CD4-positive, alpha-beta T cell (primary cell): ENCODE measurements around the gene TM2D3. TPM values are rescaled to one million over a fixed set of nuclear protein-coding genes. Genes with fewer than 3 reads are reported as not detected.

ENCODE experiments used
- ATAC-seq: fragments of 200-7000 bp; cut with Tn5 transposase; one replicate; pipeline ENCODE4 v1.10.0; 2022; ENCODE audit warnings: mild to moderate bottlenecking; ENCODE audit not compliant: poor library complexity
- CTCF ChIA-PET: fragments of 350-600 bp; sonication (Branson Sonifier 250); formaldehyde crosslinking; loops from one replicate; lab custom pipeline; 2021; ENCODE audit warnings: antibody characterized with exemption, inconsistent platforms; lab: Charles Lee
- POLR2A ChIA-PET: fragments of 350-600 bp; sonication (Branson Sonifier 250); formaldehyde crosslinking; loops from one replicate; lab custom pipeline; 2021; ENCODE audit warnings: antibody characterized with exemption, inconsistent platforms; lab: Charles Lee
- DNase-seq, 14 experiments: peaks; one replicate each; pipeline ENCODE4 v3.0.0-alpha.2; 2013 to 2020; ENCODE audit warnings: mixed read lengths in 2 of 14
- H3K27ac ChIP-seq, 2 donors: one replicate each; pipeline versions ENCODE4 v1.5.1 to v1.7.0; 2013; ENCODE audit warnings: low read length in 2 of 2, low read depth in 1 of 2, mild to moderate bottlenecking in 1 of 2
- H3K27me3 ChIP-seq, 2 experiments: 1 replicate in 1 of 2; 2 replicates in 1 of 2; pipeline versions ENCODE4 v1.6.1 to v1.7.0; 2013; ENCODE audit warnings: low read length in 2 of 2, control low read depth in 1 of 2, mild to moderate bottlenecking in 1 of 2, moderate library complexity in 1 of 2; ENCODE audit not compliant: insufficient read depth in 2 of 2, control insufficient read depth in 1 of 2
- H3K36me3 ChIP-seq: one replicate; pipeline ENCODE4 v1.6.1; 2013; ENCODE audit warnings: low read length, control low read depth; ENCODE audit not compliant: insufficient read depth
- H3K4me1 ChIP-seq: one replicate; pipeline ENCODE4 v1.6.1; 2013; ENCODE audit warnings: low read length, control low read depth; ENCODE audit not compliant: insufficient read depth
- H3K4me3 ChIP-seq: one replicate; pipeline ENCODE4 v1.5.1; 2013; ENCODE audit warnings: mild to moderate bottlenecking, low read length, moderate library complexity
- H3K9me3 ChIP-seq, 2 experiments: 1 replicate in 1 of 2; 2 replicates in 1 of 2; pipeline versions ENCODE4 v1.6.1 to v1.7.0; 2013; ENCODE audit warnings: low read length in 2 of 2, mild to moderate bottlenecking in 2 of 2, control low read depth in 1 of 2, moderate library complexity in 1 of 2; ENCODE audit not compliant: control insufficient read depth in 1 of 2, insufficient read depth in 1 of 2
- H3K27ac Mint-ChIP-seq: one replicate; pipeline ENCODE4 v1.8.0; 2020; ENCODE audit warnings: mixed read lengths
- H3K27me3 Mint-ChIP-seq: one replicate; pipeline ENCODE4 v1.8.0; 2021; ENCODE audit warnings: mixed read lengths
- H3K36me3 Mint-ChIP-seq: one replicate; pipeline ENCODE4 v1.8.0; 2021; ENCODE audit warnings: low read depth, mixed read lengths
- H3K4me1 Mint-ChIP-seq: one replicate; pipeline ENCODE4 v1.8.0; 2021; ENCODE audit warnings: low read depth, mixed read lengths
- H3K4me3 Mint-ChIP-seq: one replicate; pipeline ENCODE4 v1.8.0; 2020; ENCODE audit warnings: mild to moderate bottlenecking, mixed read lengths
- H3K9me3 Mint-ChIP-seq: one replicate; pipeline ENCODE4 v1.8.0; 2020; ENCODE audit warnings: mixed read lengths
- intact Hi-C, 2 experiments: fragments of 100-400 bp; cut with DNase I in 1 of 2; cut with micrococcal nuclease in 1 of 2; formaldehyde crosslinking; loops; one replicate each; pipeline versions ENCODE4 v1.15.1 to v1.9.0; 2023 to 2025; cut with DNase I, micrococcal nuclease
- total RNA-seq, 174 experiments: library from RNA in 2 of 174; stranded (reverse) in 2 of 174; gene quantifications; one replicate each; pipeline ENCODE4 v1.2.3 and lab custom pipeline; 2021 to 2026
- TF ChIP-seq, protein P1 (sequence below): fragments of 200-600 bp; IDR thresholded peaks from one replicate; pipeline ENCODE4 v1.8.0; 2022; ENCODE audit warnings: antibody characterized with exemption, mild to moderate bottlenecking

TM2D3 gene
- total RNA-seq, 2 experiments from 2014 or later, result 102 to 107 TPM

DNA sequence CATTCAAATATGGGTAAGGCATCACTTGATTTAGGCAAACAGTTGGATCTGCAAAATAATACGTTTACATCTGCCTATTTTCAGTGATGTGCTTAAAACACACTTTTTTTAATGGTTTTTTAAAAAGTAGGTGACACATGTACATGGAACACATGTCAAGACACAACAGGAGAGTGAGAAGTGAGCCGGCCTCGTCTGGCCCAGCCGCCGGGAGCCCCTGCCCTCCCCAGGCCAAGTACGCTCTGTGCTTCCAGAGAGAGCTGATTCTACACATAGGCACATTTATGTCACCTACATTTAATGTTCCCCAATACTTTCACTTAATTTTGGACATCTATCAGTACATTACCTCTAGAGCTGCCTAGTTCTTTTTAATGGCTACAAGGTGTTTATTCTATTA lies 3.8 kb downstream of the TM2D3 start:
- no peak overlapping the region for H3K27ac Mint-ChIP-seq
- no peaks in the 10 kb centered on the region for H3K9me3 Mint-ChIP-seq
- Histone ChIP-seq H3K4me3 (no peak overlapping the region), H3K27ac (no peak overlapping the region), H3K36me3 (peaks cover 69% of the 10 kb centered on the region), H3K9me3 (no peaks in the 10 kb centered on the region), H3K27me3 (no peaks in the 10 kb centered on the region), H3K4me1 (peaks cover 23% of the 10 kb centered on the region)
- no peak for DNase-seq
- intact Hi-C loops, result loop anchor here in 1 of 2 experiments (10.0 kb wide), 3 partner anchors 644 to 1714 kb away; partner anchors contain the start of genes ASB7 and LINS1
- H3K27me3 Mint-ChIP-seq, result no peaks in the 10 kb centered on the region
- POLR2A ChIA-PET, result interaction anchor here (2.2 kb wide), 1 partner anchor 354 kb away, joined by 12 read pairs; the partner anchor contains the start of gene SNRPA1
- TF ChIP-seq, protein P1, sequence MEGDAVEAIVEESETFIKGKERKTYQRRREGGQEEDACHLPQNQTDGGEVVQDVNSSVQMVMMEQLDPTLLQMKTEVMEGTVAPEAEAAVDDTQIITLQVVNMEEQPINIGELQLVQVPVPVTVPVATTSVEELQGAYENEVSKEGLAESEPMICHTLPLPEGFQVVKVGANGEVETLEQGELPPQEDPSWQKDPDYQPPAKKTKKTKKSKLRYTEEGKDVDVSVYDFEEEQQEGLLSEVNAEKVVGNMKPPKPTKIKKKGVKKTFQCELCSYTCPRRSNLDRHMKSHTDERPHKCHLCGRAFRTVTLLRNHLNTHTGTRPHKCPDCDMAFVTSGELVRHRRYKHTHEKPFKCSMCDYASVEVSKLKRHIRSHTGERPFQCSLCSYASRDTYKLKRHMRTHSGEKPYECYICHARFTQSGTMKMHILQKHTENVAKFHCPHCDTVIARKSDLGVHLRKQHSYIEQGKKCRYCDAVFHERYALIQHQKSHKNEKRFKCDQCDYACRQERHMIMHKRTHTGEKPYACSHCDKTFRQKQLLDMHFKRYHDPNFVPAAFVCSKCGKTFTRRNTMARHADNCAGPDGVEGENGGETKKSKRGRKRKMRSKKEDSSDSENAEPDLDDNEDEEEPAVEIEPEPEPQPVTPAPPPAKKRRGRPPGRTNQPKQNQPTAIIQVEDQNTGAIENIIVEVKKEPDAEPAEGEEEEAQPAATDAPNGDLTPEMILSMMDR, result no peak
- H3K4me3 Mint-ChIP-seq, result no peak overlapping the region
- no peak for ATAC-seq
- CTCF ChIA-PET, result no interaction called here
- peaks cover 60% of the 10 kb centered on the region for H3K4me1 Mint-ChIP-seq
- peaks cover 87% of the 10 kb centered on the region for H3K36me3 Mint-ChIP-seq

DNA sequence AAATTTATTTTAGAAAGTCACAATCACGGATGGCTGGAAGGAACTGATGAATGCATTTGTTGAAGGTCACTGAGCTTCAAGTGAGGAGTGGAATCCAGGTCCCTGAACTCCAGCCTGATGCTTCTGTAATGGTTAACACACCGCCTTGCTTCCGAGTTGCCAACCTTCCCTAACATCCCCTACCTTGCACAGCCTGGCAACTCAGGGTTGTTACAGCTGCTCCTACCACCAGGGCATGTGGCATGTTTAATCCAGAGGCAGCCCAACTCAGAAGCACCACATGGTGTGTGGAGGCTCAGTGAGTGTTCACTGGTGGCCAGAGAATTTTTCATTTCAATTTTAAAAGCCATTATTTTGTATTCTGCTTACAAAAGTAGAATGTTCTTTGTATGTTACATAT lies 4.9 kb downstream of the TM2D3 start:
- Histone ChIP-seq H3K9me3 (no peaks in the 10 kb centered on the region), H3K4me3 (no peak overlapping the region), H3K36me3 (peaks cover 69% of the 10 kb centered on the region), H3K27ac (no peak overlapping the region), H3K27me3 (no peaks in the 10 kb centered on the region), H3K4me1 (peaks cover 21% of the 10 kb centered on the region)
- ChIA-PET CTCF (interaction anchor here (1.3 kb wide), 1 partner anchor 359 kb away, joined by 4 read pairs; no protein-coding TSS in a partner anchor), POLR2A (interaction anchor here (0.7 to 2.2 kb wide), 2 partner anchors 353 to 359 kb away, joined by 3 to 12 read pairs; partner anchors contain the start of gene SNRPA1)
- ATAC-seq, result no peak
- intact Hi-C loops, result loop anchor here in 1 of 2 experiments (10.0 kb wide), 3 partner anchors 642 to 1712 kb away; partner anchors contain the start of genes ASB7 and LINS1
- Mint-ChIP-seq H3K4me3 (no peak overlapping the region), H3K9me3 (no peaks in the 10 kb centered on the region), H3K4me1 (peaks cover 66% of the 10 kb centered on the region), H3K27ac (no peak overlapping the region), H3K27me3 (no peaks in the 10 kb centered on the region), H3K36me3 (peaks cover 93% of the 10 kb centered on the region)
- TF ChIP-seq, protein P1, result no peak
- DNase-seq, result no peak

DNA sequence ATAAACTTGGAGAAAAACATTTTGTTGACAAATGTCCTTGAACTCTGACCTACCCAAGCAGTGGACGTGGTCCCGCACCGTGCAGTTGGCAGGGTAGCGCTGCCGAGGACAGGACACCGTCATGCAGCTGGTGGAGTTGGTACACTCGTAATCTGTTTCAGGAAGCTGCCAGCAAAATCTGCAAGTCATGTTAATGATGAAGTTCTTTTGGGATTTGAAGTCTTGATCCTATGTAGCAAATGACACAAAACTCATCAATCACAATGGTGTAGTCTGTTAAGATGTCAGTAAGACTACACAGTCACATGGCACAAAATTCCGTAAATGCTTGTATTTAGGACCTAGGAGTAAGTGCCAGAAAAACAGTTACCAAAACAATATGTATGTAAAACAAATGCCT lies 5.5 kb downstream of the TM2D3 start:
- POLR2A ChIA-PET, result no interaction called here
- intact Hi-C loops, result loop anchor here in 1 of 2 experiments (10.0 kb wide), 3 partner anchors 642 to 1712 kb away; partner anchors contain the start of genes ASB7 and LINS1
- H3K9me3 Mint-ChIP-seq, result no peaks in the 10 kb centered on the region

More for the DNA sequence above, 5.5 kb downstream of the TM2D3 start:
- no peak for DNase-seq
- Histone ChIP-seq H3K27me3 (no peaks in the 10 kb centered on the region), H3K36me3 (peaks cover 69% of the 10 kb centered on the region), H3K4me1 (peaks cover 26% of the 10 kb centered on the region), H3K9me3 (no peaks in the 10 kb centered on the region), H3K4me3 (no peak overlapping the region), H3K27ac (no peak overlapping the region)
- CTCF ChIA-PET, result interaction anchor here (1.3 kb wide), 1 partner anchor 358 kb away, joined by 4 read pairs; no protein-coding TSS in a partner anchor
- no peak overlapping the region for H3K27ac Mint-ChIP-seq
- H3K36me3 Mint-ChIP-seq, result peaks cover 94% of the 10 kb centered on the region
- H3K4me3 Mint-ChIP-seq, result no peak overlapping the region
- no peak for ATAC-seq
- TF ChIP-seq, protein P1, result no peak
- H3K27me3 Mint-ChIP-seq, result no peaks in the 10 kb centered on the region
- peaks cover 70% of the 10 kb centered on the region for H3K4me1 Mint-ChIP-seq
